PC-3 (cell line): ENCODE data around the gene HUWE1. TPM values are rescaled to one million over a fixed set of nuclear protein-coding genes. Genes with fewer than 3 reads are reported as not detected.

ENCODE experiments used
- ATAC-seq: fragments of 200-7000 bp; cut with Tn5 transposase; 2 replicates; pipeline ENCODE4 v1.9.1; 2020; ENCODE audit warnings: mild to moderate bottlenecking, moderate library complexity
- BruUV-seq: library from RNA; stranded (reverse); fragments of 400-500 nt; replicated peaks from 2 replicates; lab custom pipeline; 2021; lab: Mats Ljungman, UMichigan
- CTCF ChIA-PET: fragments of 300-600 bp; sonication (Branson Sonifier 250); formaldehyde crosslinking; loops from one replicate; lab custom pipeline; 2022; ENCODE audit warnings: antibody characterized with exemption; lab: Charles Lee
- POLR2A ChIA-PET: fragments of 300-600 bp; sonication (Branson Sonifier 250); formaldehyde crosslinking; loops from one replicate; lab custom pipeline; 2022; ENCODE audit warnings: antibody characterized with exemption; ENCODE audit not compliant: unreplicated experiment; lab: Charles Lee
- DNase-seq: peaks from one replicate; pipeline ENCODE4 v3.0.0-alpha.2; 2015
- H2AFZ ChIP-seq: fragments of 300-600 bp; sonication (generic); 2 replicates; pipeline ENCODE4 v1.6.0; 2016; ENCODE audit warnings: antibody characterized with exemption, low read length
- H3F3A ChIP-seq: fragments of 300-600 bp; sonication (generic); one replicate; pipeline ENCODE4 v1.6.0; 2017; ENCODE audit warnings: antibody characterized with exemption, low read length, control low read depth, mild to moderate bottlenecking; ENCODE audit not compliant: unreplicated experiment
- H3K27ac ChIP-seq: fragments of 300-600 bp; sonication (generic); 2 replicates; pipeline ENCODE4 v1.5.1; 2016; ENCODE audit warnings: mild to moderate bottlenecking, low read length
- H3K27me3 ChIP-seq: fragments of 300-600 bp; sonication (generic); 2 replicates; pipeline ENCODE4 v1.6.1; 2016; ENCODE audit warnings: low read length, mixed read lengths
- H3K36me3 ChIP-seq: fragments of 300-600 bp; sonication (generic); 2 replicates; pipeline ENCODE4 v1.6.1; 2016; ENCODE audit warnings: low read depth, mixed run types, low read length, mixed read lengths
- H3K4me1 ChIP-seq: fragments of 300-600 bp; sonication (generic); 2 replicates; pipeline ENCODE4 v1.5.1; 2016; ENCODE audit warnings: low read length; ENCODE audit not compliant: insufficient read depth
- H3K4me2 ChIP-seq: fragments of 300-600 bp; sonication (generic); 2 replicates; pipeline ENCODE4 v1.6.0; 2016; ENCODE audit warnings: low read length
- H3K4me3 ChIP-seq: fragments of 300-600 bp; sonication (generic); 2 replicates; pipeline ENCODE4 v1.5.1; 2016; ENCODE audit warnings: mild to moderate bottlenecking, low read length, mixed read lengths
- H3K79me2 ChIP-seq: fragments of 300-600 bp; sonication (generic); 2 replicates; pipeline ENCODE4 v1.6.1; 2017; ENCODE audit warnings: low read length, mixed read lengths
- H3K9ac ChIP-seq: fragments of 300-600 bp; sonication (generic); 2 replicates; pipeline ENCODE4 v1.6.0; 2016; ENCODE audit warnings: mild to moderate bottlenecking, low read length
- H3K9me2 ChIP-seq: fragments of 300-600 bp; sonication (generic); replicated peaks from 2 replicates; pipeline ENCODE4 v1.6.1; 2016; ENCODE audit warnings: mixed run types, low read length, mixed read lengths
- H3K9me3 ChIP-seq: fragments of 300-600 bp; sonication (generic); 2 replicates; pipeline ENCODE4 v1.6.1; 2016; ENCODE audit warnings: low read length, mixed read lengths
- H4K20me1 ChIP-seq: fragments of 300-600 bp; sonication (generic); 2 replicates; pipeline ENCODE4 v1.6.1; 2016; ENCODE audit warnings: low read length, mixed read lengths
- EZH2 ChIP-seq: fragments of 300-600 bp; sonication (generic); IDR thresholded peaks from one replicate; pipeline ENCODE4 v1.6.1; 2017; ENCODE audit warnings: antibody characterized with exemption, mild to moderate bottlenecking, low read length; ENCODE audit not compliant: unreplicated experiment
- EZH2phosphoT487 ChIP-seq: fragments of 300-600 bp; sonication (generic); IDR thresholded peaks from 2 replicates; pipeline ENCODE4 v1.6.1; 2018; ENCODE audit warnings: mild to moderate bottlenecking, antibody characterized with exemption, low read length, borderline replicate concordance
- intact Hi-C: fragments of 100-400 bp; cut with micrococcal nuclease; formaldehyde crosslinking; loops from 2 replicates; pipeline ENCODE4 v1.9.0; 2023
- total RNA-seq: library from RNA; depleted of rRNA; stranded (reverse); fragments of >200 nt; gene quantifications from 2 replicates; pipeline ENCODE4 v1.2.3, GENCODE V29; 2014
- TF ChIP-seq, protein P1 (sequence below): fragments of 300-600 bp; sonication (generic); conservative IDR thresholded peaks from 2 replicates; pipeline ENCODE4 v1.5.1; 2017; ENCODE audit warnings: antibody characterized with exemption, low read depth, mild to moderate bottlenecking, low read length

The HUWE1 gene
- total RNA-seq, 1 experiment from 2014 or later: 206 TPM

DNA sequence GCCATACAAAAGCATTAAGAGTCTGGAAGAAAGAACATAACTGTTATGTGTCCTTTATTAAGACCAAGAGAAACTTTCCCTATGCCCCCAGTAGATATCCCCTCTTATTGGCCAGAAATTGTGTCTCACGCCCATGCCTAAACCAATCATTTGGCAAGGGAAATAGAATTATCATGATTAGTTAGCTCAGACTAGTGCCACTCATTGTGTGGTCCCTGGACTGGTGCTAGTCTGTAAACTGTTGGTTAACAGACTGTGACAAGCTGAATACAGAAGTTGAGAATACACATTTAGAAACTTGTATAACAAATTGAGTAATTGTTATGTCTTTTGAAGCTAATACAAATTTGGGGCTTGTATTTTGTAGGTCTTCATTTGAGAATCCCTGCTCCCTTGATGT lies 8.1 kb upstream of the HUWE1 start:
- no TSS peak for BruUV-seq
- H3K27ac ChIP-seq: no peak overlapping the region

DNA sequence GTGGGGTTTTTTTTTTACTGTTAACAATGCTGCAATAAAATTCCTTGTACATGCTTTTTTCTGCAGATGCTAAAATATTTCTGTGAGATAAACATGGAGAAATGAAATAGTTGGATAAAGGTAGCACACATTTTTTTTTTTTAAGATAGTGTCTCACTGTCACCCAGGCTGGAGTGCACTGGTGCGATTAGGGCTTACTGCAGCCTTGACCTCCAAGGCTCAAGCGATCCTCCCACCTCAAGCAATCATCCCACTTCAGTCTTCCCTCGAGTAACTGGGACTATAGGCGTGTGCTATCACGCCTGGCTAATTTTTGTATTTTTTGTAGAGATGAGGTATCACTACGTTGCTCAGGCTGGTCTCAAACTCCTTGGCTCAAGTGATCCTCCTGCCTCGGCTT lies 1.8 kb upstream of the HUWE1 start:
- Histone ChIP-seq H2AFZ (no peak overlapping the region), H3K4me1 (0 out of 2 replicates have a peak, but pooled peaks cover 4% of the 10 kb centered on the region), H3K9me2 (no peaks in the 10 kb centered on the region), H4K20me1 (no peaks in the 10 kb centered on the region), H3K27me3 (no peaks in the 10 kb centered on the region), H3K4me3 (no peak overlapping the region), H3K27ac (no peak overlapping the region), H3F3A (no peaks in the 10 kb centered on the region), H3K36me3 (no peaks in the 10 kb centered on the region), H3K4me2 (no peak overlapping the region), H3K9me3 (no peaks in the 10 kb centered on the region), H3K9ac (no peak overlapping the region), H3K79me2 (peaks cover 26% of the 10 kb centered on the region)
- intact Hi-C loops: no loop called here
- BruUV-seq: no TSS peak
- POLR2A ChIA-PET: no interaction called here
- no peak for TF ChIP-seq EZH2phosphoT487
- TF ChIP-seq EZH2: no peak
- TF ChIP-seq, protein P1, sequence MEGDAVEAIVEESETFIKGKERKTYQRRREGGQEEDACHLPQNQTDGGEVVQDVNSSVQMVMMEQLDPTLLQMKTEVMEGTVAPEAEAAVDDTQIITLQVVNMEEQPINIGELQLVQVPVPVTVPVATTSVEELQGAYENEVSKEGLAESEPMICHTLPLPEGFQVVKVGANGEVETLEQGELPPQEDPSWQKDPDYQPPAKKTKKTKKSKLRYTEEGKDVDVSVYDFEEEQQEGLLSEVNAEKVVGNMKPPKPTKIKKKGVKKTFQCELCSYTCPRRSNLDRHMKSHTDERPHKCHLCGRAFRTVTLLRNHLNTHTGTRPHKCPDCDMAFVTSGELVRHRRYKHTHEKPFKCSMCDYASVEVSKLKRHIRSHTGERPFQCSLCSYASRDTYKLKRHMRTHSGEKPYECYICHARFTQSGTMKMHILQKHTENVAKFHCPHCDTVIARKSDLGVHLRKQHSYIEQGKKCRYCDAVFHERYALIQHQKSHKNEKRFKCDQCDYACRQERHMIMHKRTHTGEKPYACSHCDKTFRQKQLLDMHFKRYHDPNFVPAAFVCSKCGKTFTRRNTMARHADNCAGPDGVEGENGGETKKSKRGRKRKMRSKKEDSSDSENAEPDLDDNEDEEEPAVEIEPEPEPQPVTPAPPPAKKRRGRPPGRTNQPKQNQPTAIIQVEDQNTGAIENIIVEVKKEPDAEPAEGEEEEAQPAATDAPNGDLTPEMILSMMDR: no peak
- ATAC-seq (no peak), DNase-seq (no peak)
- CTCF ChIA-PET: no interaction called here

More for the DNA sequence above, 8.1 kb upstream of the HUWE1 start:
- ATAC-seq: no peak
- intact Hi-C loops: no loop called here
- H3F3A ChIP-seq: no peaks in the 10 kb centered on the region
- no peaks in the 10 kb centered on the region for H4K20me1 ChIP-seq
- H3K4me2 ChIP-seq: no peak overlapping the region
- H3K4me1 ChIP-seq: no peaks in the 10 kb centered on the region
- no peak for DNase-seq
- no peaks in the 10 kb centered on the region for H3K79me2 ChIP-seq
- no peaks in the 10 kb centered on the region for H3K36me3 ChIP-seq
- H3K9me2 ChIP-seq: no peaks in the 10 kb centered on the region
- no peak overlapping the region for H3K9ac ChIP-seq
- no peak overlapping the region for H2AFZ ChIP-seq
- CTCF ChIA-PET: interaction anchor here (0.6 kb wide), 1 partner anchor 9 kb away, joined by 3 read pairs; no protein-coding TSS in a partner anchor
- no peak overlapping the region for H3K4me3 ChIP-seq
- TF ChIP-seq EZH2: no peak
- TF ChIP-seq, protein P1: no peak
- TF ChIP-seq EZH2phosphoT487: no peak
- H3K27me3 ChIP-seq: no peaks in the 10 kb centered on the region
- H3K9me3 ChIP-seq: no peaks in the 10 kb centered on the region
- POLR2A ChIA-PET: no interaction called here

DNA sequence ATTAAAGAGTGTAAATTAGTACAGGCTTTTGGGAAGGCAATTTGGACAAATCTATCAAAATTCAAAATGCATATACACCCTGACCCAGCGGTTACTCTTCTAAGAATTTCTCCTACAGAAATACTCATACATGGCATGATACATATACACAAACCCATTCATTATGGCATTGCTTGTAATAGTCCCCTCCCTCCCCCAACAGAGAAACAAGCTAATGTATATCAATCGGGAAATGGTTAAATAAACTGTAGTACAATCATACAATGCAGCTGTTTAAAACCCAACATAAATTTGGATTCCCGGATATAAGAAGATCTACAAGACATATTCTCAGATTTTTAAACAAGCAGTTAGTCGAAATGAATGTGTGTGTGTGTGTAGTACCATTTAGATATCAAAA lies 808 bp downstream of the HUWE1 start:
- Histone ChIP-seq H3K36me3 (peaks cover 9% of the 10 kb centered on the region), H3K27me3 (no peaks in the 10 kb centered on the region), H2AFZ (peak overlapping the region; percentile 97), H3K4me3 (peak overlapping the region; percentile 77), H3K9me2 (no peaks in the 10 kb centered on the region), H3K27ac (0 out of 2 replicates have a peak overlapping the region, but pooled peaks have one; percentile 32), H3K4me1 (peaks cover 17% of the 10 kb centered on the region), H3K79me2 (peaks cover 52% of the 10 kb centered on the region), H3F3A (no peaks in the 10 kb centered on the region), H4K20me1 (peaks cover 19% of the 10 kb centered on the region), H3K9me3 (no peaks in the 10 kb centered on the region), H3K9ac (peak overlapping the region; percentile 100), H3K4me2 (peak overlapping the region; percentile 94)
- DNase-seq: peak; percentile 14
- intact Hi-C loops: loop anchor here (1.0 kb wide), 1 partner anchor 147 kb away; no protein-coding TSS in a partner anchor
- ChIA-PET CTCF (interaction anchor here (0.5 to 0.6 kb wide), 2 partner anchors 9 to 248 kb away, joined by 3 read pairs; no protein-coding TSS in a partner anchor), POLR2A (interaction anchor here (0.6 kb wide), 2 partner anchors 359 to 436 kb away, joined by 3 to 6 read pairs; partner anchors contain the start of gene PHF8)
- TF ChIP-seq EZH2phosphoT487 (no peak), EZH2 (no peak)
- TF ChIP-seq, protein P1: no peak
- no peak for ATAC-seq
- BruUV-seq: no TSS peak
